AG20443 (cell line): Measurements from ENCODE around the gene CAMK1G.

Source experiments
- DNase-seq: peaks from one replicate; pipeline ENCODE4 v3.0.0; 2012; ENCODE audit warnings: low spot score, mixed read lengths

Gene CAMK1G

DNA sequence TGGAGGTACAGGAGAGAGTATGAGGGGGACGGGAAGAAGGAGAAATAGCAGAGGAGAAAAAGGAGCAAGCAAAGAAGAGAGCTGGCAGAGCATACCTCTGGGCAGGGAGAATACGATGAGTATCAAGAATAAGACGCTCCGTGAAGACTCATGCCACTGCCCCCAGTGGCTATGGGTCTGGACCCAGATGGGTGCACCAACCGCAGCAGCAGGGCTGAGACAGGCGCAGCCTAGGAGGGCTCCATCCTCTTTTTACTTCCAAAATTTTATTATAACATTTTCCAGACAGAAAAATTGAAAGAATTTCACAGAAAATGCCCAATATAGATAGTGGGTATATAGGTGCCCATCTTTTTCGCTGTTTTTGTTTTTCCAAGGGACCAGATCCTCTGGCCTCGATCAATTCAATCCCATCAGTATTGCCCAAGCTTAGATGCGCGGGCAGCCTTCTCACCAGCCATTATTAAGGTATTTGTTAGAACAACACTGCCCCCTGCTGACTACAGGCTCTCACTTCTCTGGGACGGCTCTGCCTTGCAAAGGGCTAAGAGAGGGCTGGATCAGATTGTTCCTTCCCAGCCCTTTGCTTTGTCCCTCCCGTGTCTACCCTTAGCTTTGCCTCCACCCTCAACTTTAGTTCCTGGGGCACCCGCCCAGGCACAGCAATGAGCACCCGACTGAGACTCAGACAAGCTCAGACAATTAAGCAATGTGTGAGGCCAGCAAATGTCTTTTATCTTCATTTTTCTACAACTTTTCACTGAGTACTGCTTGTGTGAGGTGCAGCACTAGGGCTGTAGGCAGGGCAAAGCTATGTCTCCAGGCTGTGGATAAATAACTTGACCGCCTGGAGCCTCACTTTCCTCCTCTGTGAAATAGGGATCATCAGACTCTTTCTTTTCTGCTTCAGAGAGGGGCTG is 17.5 kb upstream of the CAMK1G start:
- peak; percentile 84 for DNase-seq

DNA sequence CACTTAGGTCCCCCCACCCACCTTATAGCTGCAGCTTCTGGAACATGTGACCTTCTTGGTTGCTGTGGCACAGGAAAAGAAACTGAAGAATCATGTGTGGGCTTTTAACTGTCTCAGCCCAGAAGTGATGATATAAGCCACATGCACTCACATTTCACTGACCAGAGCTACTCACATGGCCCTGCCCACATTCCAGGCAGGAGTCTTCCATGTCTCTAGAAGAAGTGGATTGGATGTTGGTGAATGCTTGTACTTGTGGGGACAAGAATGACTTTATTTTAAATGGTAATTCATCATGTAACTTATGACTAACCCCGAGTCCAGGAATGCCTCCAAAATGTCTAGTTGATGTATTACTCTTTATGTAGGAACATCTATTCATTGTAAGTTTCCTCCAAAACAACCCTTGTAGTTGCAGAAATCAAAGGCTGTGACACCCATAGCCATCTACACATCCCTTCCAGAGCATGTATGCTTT is 15.8 kb upstream of the CAMK1G start:
- peak; percentile 72 for DNase-seq

DNA sequence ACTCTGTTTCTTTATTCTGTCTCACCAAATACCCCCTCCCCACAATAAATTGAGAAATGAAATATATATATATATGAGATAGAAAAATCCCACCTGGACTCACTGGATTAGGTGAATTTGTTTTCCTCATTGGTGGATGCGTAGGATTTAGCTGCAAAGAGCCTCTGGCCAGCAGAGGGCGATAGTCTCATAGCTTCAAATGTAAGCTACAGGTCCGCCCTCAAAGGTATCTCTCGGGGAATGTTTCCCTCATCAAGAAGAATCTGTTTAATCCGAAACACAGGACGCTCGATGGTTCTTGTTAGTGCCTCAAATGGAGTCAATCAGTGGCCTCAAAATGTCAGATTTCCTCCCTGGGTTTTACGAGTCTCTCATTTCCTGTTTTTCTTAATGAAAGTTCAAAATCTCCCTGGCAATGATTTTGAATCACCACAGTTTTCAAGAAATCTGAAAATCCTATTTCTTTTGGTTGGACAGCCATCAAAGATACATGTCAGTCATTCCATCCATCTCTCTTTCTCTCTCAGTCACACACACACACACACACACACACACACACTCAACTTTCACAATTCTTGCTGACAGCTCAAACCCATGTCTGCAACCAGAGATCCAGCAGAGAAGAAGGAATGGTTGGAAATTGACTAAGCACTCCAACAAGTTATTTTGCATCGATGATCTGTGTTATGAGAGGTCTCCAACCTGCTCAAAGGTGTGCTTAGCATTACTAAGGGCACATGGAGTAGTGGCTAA is 13.9 kb upstream of the CAMK1G start:
- peak; percentile 66 for DNase-seq

DNA sequence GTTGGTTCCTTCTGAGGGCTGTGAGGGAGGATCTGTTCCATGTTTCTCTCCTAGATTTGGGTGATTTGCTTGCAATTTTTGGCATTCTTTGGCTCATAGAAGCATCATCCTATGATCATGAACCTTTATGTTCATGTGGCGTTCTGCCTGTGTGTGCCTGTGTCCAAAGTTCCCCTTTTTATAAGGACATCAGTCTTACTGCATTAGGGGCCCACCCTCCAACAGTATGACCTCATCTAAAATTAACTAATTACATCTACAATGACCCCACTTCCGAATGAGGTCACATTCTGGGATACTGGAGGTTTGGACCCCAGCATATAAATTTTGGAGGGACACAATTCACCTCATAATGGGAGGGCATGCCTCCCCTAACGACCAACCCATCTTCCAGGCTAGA is 12.8 kb upstream of the CAMK1G start:
- DNase-seq: no peak

DNA sequence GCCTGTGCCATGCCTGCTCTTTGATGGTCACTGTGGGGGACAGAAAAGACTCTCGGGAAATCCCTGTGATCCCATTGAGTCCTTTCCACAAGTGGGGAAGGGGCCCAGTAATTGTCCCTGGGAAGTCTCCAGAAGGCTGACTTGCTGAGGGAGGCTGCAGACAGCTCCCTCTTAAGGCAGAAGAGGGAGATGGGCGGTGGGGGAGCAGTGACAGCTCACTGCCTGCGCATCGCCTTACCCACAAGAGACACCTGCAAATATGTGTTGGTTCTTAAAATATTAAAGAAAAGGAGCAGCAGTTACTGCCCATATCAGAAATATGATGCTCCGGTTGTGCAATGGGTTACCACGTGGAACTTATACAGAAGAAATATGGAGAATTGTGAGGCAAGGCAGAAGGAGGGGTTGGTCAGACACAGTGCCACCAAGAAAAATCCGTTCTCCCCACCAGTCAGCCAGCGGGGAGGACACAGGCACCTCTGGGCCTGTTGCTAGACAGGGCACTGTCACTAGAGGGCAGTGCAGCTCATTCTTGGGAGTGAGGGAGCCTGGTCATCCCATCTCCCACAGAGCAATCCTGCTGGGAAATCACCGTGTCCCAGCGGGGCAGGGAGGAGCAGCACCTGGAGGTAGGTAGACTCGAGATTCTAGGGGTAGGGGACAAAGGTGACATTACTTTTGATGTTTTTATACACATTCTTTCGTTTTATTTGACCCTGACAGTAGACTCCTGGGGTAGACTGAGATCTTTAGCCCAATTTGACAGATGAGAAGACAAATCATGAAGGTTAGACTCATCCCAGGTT is 6.9 kb upstream of the CAMK1G start:
- peak; percentile 93 for DNase-seq

DNA sequence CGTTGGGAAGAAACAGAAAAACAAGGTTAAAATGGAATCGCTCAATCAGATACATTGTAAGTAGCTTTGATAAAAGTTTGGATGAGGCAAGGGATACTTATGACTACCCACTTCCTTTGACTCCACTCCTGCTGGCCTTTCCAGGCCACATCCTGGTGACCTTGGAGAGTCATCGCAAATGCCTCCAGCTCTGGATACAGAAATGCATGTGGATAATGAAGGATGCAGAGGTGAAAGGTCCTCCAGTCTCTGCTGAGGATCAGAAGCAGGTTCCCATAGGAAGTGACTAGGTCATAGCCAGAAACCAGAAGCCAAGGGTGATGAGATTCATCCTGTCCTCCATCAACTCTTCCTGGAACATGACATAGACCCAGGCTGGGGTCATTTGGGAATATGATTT is 6.2 kb upstream of the CAMK1G start:
- no peak for DNase-seq

DNA sequence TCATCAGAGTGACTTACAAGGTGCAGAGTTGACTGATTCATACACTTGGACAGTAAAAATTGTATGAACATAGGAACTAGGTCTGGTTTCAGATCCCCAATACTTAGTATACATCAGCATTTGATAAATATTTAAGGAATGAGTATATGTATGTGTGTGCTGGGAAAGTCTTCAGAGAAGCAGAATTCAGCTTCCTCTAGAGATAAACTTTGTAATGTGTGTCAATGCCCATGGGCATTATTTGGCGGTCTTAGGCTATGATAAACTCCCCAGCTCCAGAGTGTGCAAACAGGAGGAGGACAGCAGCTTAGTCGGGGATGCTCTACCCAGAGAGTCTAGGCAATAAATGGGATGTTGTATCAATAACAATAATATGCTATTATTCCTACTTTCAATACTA is 2.9 kb upstream of the CAMK1G start:
- DNase-seq: no peak

DNA sequence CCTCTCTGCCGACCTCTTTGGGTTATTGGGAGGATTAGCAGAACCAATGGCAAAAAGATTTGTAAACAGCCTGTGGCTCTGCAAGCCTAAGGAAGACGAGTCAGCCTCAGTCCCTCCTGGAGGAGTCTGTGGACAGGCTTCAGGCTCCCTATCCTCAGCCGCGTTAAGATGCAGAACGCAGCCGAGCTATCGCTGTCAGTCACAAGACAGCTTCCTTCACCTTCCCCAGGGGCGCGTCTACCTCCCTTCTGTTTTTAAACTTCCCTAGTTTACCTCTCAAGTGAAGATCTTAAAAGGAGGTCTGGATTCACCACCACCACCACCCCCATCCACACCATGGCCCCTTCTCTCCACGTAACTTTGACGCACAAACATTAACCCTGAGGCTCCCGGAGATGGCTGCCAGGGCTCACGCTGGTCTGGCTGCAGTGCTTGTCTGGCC is 738 bp downstream of the CAMK1G start:
- no peak for DNase-seq

DNA sequence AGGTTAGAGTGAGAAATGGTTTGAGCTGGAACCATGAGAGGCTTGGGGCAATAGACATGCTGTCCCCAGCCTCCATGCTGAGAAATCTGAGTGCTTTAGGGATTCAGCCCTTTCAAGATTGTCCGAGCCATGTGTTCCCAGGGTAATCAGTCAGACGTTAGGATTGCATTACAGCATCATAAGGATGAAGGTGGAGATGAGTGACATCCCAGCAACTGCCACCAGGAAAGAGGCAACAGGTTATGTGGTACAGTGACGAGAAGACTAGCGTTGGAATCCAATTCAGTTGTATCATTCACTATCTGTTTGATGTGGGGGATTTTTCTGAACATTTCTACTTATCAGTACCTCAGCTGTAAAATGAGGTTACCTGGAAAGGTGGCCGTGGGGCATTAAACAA is 1.7 kb downstream of the CAMK1G start:
- no peak for DNase-seq

DNA sequence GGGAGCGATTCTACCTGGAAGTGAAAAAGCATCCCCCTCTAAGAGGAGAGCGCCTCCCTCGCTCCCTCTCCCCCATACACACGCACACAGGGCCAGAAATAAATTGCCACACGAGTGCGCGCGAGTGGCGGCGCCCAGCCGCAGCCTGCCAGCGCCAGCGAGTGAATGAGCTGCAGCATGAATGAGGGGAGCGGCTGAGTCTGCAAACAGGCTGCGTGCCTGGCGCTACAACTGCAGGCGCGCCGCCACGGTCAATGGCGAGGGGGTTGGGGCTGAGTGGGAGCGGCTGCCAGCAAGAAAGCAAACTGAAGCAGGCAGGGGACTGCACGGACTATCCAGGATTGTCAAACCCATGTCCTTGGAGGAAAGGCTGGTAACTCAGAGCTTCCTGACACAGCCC is 2.2 kb downstream of the CAMK1G start:
- peak; percentile 81 for DNase-seq

DNA sequence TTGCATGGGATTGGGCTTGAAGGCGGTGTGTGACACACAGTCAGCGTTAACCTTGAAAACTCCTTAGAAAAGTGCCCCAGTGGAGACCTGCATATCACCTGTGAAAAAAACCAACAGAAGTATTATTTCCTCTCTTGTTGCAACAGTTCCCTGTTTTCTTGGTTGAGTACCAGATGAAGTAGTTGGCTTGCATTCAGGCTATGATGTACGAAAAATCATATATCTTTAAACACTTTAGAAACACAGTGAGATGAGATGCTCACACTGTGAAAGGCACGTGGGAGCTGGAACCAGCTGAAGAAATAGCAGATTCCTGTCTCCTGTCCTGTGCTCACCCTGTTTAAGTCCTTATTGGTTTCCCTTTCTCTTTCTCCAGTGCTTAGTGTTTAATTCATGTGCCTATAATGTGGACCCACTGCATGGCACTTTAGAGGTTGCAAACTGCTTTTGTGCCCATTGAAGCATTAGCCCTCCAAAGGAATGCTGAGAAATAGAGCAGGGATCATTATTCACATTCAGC is 2.8 kb downstream of the CAMK1G start:
- no peak for DNase-seq

DNA sequence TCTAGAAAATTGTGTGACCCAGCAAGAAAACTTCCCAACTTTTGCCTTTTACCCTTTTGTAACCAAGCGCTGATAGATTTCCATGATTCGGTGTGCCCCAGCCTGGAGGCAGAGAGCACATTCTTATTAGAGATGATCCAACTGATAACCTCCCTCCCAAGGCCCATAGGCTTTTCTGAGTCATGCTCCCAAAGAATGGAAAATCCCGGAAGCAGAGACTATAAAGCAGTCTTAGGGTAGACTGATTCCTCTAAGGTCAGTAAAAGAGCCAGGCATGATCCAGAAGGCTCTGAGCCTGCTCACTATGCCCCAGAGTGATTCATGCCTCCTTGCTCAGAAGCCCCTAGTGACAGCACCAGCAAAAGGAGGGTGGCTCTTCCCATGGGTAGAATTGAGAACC is 4.3 kb downstream of the CAMK1G start:
- no peak for DNase-seq

DNA sequence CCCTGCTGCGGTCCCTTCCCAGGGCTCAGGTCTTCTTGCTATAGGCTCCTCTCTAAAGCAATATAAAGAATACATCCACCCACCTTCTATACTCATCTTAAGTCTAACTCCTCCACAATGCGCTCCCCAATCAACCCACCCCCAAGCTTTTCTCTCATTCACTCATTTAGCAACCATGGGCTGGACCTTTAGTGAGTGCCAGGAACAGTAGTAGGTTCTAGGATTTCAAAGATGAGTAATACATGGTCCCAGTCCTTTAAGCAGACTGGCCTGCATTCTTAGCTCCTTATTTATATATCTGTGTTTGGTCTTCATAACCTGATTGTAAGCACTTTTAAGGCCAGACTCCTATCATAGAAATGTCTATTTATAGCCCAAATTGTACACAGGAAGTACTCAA is 5.9 kb downstream of the CAMK1G start:
- DNase-seq: no peak

DNA sequence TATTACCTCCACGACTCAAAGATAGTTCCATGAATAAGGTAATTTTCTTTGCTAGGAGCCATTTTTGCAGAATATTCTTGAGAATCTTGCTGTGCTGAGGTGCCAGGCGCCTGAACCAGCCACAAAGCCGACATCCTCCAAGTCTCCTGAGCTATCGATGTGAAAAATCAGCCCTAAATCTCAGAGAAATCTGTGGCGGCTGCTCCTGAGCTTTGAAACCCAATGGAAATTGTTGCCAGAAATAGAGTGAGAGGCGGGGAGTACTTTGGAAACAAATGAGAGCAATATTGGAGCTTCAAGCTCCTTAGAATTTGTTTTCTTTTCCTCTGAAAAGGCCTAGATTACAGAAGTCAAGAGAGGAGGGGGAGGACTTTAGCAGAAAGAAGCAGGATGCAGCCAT is 6.3 kb downstream of the CAMK1G start:
- DNase-seq: no peak

DNA sequence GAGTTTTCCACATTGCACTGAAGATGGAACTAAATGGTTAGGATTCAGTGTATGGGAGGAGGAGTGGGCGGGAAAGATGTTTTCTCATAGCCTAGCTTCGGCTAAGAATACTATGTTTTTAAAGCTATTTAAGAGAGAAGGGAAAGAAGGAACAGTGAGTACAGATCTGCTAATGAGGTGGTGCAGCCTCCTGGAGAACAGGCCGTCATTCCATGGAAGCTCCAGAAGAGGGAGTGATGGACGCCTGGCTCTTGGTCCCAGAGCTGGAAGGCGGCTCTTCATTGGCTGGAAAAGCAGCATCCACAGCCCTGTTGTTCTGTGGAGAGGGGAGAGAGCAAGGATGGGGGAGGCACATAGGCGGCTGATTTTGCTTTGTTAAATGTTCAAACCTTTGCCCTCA is 6.9 kb downstream of the CAMK1G start:
- peak; percentile 70 for DNase-seq

DNA sequence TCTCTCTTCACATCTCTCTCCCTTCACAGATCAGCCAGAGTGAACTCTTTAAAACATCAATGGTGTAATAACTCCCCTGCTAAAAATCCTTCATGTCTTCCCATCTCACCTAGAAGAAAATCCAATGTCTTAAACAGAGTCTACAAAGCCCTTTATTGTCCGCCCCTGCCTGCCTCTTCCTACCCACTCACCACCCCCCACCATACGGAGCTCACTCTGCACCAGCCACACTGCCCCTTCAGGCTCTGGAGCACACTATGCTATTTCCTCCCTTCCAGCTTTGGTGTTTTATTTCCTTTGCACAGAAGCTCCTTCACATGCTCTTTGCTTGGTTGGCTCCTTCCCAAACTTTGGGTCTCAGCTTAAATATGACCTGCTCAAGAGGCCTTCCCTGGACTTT is 10.2 kb downstream of the CAMK1G start:
- DNase-seq: no peak

DNA sequence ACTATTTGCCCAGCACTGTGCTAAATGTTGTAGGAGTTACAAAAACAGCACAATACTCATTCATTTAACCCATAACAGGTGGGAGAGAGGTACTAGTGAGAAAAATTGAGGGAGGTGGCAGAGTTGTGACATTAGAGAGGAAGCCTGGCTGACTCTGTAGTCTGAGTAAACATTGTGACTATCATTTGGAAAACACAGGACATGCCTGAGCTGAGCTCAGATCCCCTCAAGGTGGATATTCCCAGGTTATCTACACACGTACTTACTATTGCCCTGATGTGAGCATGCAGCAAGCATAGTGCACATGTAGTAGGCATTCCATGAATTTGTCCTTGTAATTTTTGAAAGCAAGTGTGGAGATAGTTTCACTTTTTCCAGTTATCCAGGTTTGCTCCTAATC is 10.9 kb downstream of the CAMK1G start:
- no peak for DNase-seq

DNA sequence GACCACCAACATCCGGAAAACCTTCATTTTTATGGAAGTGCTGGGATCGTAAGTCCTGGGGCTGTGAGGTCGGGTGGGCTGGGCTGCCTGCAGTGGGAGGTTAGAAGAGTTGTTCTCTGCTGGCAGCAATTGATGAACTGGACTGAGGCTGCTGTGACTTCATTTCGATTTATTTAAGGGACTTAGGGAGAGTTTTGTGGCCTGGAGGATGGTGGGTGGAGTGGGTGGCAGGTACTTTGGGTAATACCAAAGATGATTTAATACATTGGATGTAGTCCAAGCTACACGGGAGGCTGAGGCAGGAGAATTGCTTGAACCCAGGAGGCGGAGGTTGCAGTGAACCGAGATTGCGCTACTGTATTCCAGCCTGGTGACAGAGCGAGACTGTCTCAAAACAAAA is 11.5 kb downstream of the CAMK1G start:
- no peak for DNase-seq

DNA sequence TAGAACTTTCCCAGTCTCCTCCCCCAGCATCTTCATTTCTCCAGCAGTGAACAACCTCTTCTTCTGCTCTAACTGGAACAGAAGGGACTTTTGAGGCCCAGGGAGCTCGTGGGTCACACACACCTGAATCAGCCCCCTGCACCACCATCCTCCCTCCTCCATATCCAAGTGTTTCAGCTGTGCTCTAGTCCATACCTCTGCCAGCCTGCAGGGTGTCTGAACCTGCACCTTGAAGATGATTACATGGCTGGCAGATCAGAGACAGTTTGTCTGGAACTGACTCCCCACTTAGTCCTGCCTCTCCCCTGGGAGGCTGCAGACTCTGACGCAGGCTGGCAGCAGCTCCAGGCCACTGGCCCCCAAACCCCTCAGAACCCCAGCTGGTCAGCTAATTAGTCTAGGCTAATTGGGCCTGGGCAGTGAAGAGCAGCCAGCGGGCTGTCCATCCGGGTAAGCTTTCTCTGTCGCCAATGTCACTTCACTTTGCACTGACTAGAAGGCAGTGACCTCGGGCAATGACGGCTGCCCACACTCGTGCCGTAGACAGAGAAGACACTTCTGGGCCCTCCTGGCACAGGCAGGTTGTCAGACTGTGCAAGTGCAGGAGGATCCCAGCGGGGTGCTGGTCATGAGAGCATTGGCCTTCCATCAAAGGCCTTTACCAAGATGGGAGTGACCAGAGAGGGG is 12.2 kb downstream of the CAMK1G start:
- DNase-seq: no peak

DNA sequence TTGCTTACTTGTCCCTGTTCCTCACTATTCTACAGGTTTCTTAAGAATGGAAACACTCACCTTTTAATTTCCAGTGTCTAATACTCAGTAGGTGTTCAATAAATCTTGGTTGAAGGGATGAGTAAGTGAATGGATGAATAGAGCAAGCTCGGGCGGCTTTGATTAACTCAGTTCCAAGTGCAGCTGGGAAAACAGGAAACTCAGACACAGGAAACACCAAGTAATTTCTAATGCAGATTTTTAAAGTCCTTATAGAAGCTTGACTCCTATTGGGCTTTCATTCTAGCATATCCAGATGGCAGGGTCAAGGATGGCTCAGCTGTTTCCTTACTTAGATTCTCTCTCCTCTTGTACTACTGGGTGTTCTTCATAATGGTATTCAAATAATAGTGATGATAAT is 14.0 kb downstream of the CAMK1G start:
- no peak for DNase-seq

DNA sequence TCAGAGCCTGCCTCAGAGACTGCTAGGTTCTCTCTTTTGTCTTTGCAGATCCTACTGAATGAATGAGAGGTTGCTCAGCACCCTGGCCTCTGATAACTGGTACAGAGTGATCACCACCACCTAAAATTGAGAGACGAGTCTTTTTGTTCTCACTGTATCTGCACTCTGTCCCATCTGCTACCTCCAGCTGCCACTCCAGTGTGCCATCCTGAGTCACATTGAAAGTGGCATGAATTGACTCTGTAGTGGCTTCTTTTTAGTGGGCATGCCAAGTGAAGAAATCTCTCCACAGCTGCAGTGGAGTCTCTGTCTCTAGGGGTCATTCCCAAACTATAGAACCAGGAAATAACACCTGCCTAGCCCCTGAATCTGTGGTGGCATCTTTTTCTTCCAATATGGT is 14.7 kb downstream of the CAMK1G start:
- DNase-seq: no peak

DNA sequence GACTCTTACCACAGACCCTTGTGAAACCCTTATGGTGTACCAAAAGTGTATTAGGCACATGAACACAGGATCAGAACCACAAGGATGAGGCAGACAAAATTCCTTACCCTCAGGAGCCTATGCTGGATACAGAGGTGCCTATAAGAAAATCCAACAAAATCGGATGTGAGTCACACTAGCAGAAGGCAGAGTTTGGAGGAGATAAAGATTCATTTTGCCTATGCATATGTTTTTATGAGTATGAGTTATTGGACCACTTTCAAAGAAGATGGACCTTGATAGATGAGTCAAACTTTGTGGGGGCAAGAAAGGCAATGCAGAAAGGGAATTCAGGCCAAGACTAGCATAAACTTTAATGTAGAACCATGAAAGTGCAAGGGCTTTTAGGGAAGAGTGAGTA is 17.0 kb downstream of the CAMK1G start:
- no peak for DNase-seq
